Measurements from ENCODE around the gene ACMSD.

DNA sequence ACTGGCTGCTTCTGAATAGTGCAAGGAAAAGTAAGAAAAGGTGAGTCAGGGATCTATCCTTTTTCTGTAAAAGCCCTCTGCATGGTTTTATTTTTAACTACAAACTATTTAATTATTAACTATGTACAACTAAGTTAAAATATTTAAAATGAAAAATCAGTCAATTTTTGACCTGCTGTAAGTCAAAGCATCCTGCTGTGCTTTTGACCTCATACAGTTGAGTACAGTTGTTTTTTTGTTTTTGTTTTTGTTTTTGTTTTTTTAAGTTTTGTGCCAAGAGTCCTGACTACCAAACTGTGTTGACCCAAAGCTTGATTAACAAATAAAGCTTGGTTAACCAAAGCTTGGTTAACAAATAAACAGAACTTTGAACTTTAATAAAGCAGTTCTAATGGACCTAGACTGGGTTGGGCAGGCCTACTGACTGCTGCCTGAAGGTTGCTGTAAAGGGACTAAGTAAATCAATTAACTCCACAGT lies at the start of gene ACMSD:
- TF ChIP-seq POLR2A (IDR thresholded peaks at IDR 0.05; ENCODE audit: low read length) (no peak), POLR2AphosphoS2 (conservative IDR thresholded peaks at IDR 0.05; ENCODE audit: low read length) (no peak), CEBPB (IDR thresholded peaks at IDR 0.05) (no peak), FOXS1 (CRISPR knock-in tag; IDR thresholded peaks at IDR 0.05) (no peak), FOSL2 (IDR thresholded peaks at IDR 0.05) (no peak), FOSL2 (CRISPR knock-in tag; IDR thresholded peaks at IDR 0.05) (no peak), CHD4 (IDR thresholded peaks at IDR 0.05; ENCODE audit: borderline replicate concordance) (no peak)
- TF ChIP-seq, protein P1, sequence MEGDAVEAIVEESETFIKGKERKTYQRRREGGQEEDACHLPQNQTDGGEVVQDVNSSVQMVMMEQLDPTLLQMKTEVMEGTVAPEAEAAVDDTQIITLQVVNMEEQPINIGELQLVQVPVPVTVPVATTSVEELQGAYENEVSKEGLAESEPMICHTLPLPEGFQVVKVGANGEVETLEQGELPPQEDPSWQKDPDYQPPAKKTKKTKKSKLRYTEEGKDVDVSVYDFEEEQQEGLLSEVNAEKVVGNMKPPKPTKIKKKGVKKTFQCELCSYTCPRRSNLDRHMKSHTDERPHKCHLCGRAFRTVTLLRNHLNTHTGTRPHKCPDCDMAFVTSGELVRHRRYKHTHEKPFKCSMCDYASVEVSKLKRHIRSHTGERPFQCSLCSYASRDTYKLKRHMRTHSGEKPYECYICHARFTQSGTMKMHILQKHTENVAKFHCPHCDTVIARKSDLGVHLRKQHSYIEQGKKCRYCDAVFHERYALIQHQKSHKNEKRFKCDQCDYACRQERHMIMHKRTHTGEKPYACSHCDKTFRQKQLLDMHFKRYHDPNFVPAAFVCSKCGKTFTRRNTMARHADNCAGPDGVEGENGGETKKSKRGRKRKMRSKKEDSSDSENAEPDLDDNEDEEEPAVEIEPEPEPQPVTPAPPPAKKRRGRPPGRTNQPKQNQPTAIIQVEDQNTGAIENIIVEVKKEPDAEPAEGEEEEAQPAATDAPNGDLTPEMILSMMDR (IDR thresholded peaks at IDR 0.05), result no peak
- TF ChIP-seq, protein P2, sequence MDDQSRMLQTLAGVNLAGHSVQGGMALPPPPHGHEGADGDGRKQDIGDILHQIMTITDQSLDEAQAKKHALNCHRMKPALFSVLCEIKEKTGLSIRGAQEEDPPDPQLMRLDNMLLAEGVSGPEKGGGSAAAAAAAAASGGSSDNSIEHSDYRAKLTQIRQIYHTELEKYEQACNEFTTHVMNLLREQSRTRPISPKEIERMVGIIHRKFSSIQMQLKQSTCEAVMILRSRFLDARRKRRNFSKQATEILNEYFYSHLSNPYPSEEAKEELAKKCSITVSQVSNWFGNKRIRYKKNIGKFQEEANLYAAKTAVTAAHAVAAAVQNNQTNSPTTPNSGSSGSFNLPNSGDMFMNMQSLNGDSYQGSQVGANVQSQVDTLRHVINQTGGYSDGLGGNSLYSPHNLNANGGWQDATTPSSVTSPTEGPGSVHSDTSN (IDR thresholded peaks at IDR 0.05), result no peak
- TF ChIP-seq, protein P3, sequence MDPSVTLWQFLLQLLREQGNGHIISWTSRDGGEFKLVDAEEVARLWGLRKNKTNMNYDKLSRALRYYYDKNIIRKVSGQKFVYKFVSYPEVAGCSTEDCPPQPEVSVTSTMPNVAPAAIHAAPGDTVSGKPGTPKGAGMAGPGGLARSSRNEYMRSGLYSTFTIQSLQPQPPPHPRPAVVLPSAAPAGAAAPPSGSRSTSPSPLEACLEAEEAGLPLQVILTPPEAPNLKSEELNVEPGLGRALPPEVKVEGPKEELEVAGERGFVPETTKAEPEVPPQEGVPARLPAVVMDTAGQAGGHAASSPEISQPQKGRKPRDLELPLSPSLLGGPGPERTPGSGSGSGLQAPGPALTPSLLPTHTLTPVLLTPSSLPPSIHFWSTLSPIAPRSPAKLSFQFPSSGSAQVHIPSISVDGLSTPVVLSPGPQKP (IDR thresholded peaks at IDR 0.05; ENCODE audit: low read depth, low read length), result no peak
- TF ChIP-seq, protein P4, sequence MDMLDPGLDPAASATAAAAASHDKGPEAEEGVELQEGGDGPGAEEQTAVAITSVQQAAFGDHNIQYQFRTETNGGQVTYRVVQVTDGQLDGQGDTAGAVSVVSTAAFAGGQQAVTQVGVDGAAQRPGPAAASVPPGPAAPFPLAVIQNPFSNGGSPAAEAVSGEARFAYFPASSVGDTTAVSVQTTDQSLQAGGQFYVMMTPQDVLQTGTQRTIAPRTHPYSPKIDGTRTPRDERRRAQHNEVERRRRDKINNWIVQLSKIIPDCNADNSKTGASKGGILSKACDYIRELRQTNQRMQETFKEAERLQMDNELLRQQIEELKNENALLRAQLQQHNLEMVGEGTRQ (IDR thresholded peaks at IDR 0.05), result no peak
